NCI-H1694 treated with DMSO at 0.1 percent for 48 hours (cell line): Measurements from ENCODE around the gene ADRA2C.

Source experiments
- DNase-seq: peaks from one replicate; lab custom pipeline; 2025; lab: John Stamatoyannopoulos, UW

The ADRA2C gene

GRCh38 chr4:3766036-3766784 lies at the start of gene ADRA2C:
ADRA2C (plus strand) TSS chr4:3766385; CDS start chr4:3766607, 222 bp downstream.
- no peak for DNase-seq

DNA sequence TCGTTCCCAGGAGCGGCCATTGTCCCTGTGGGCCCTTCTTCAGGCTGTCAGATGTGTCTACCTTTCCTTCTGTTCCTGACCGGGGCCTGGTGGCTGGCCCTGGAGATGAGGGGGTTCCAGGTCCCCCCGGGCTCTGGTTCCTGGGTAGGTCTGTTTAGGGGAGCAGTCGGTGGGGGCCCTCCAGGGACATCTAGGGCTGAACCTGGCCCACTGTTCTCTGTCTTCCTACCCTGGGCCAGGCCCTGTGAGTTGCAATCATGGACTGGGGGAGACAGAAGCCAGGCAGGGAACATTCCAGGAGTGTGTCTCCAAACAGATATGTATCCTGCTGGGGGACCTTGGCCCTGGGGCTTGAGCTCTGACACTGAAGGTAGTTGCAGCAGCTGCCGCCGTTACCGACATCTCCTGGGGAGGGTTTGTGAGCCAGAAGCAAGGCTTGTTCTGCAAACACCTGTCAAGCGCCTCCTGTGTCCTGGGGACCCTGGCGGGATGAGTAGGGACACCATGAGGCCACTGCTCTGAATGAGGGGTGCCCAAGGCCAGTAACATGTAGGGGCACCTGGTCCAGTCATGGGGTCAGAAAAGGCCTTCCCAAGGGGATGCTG lies 49.5 kb upstream of the ADRA2C start:
- DNase-seq, result no peak

- no peak for DNase-seq
These were observed 48.9 kb upstream of the ADRA2C start for GRCh38 chr4:3717241-3717640.

DNA sequence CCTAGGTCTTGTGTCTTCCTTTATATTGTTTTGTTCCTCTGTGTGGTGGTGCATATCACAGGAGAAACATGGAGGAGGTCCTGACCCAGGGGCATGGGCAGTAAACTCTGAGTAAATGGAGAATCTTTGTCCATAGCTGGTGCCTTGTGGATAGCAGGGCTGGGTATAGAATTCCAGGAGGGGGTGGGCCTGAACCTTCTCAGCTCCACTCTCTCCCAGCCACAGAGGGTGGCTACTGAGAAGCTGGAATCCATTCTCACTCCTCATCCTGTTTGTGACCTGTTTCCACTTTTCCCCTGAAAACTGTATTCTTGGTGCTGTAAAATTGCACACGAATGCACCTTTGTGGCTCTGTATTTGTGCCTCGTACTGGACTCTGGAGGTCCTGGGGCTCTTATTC lies 47.7 kb upstream of the ADRA2C start:
- no peak for DNase-seq

DNA sequence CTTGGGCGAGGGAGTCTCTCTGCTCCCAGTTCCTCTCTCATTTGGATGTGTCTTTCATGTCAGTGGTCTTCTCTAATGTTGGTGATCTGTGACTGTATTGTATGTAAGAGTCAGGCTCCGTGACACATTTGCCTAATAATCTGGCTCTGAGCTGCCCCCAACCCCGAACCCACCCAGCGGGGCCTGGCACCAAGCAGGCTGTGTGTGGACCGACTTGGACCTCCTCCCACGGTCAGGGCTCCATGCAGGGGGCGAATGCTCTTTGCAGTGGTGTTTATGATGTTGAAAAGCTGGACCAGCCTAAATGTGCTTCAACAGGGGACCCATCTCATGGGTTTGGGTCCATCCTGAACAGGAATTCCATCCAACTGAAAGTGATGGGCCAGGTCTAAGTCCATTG lies 47.0 kb upstream of the ADRA2C start:
- DNase-seq, result no peak

DNA sequence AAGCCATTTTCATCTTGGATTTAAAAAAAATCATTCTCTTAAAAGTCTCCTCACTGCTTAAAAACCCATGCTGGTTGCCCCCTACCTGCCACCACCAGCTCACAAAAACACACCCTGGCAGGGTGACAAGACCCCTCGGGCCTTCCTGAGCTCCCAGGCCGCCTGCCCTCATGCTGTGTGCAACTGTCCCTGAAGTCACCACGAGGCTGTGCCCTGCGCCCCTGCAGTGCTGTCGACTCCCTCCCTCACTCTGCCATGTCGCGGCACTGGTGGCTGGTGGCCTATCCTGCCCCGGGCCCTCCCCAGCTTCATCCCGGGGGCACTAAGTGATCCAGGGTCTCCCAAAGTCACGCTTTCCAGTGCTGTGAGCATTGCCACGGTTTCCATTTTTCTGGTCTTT lies 46.3 kb upstream of the ADRA2C start:
- no peak for DNase-seq

DNA sequence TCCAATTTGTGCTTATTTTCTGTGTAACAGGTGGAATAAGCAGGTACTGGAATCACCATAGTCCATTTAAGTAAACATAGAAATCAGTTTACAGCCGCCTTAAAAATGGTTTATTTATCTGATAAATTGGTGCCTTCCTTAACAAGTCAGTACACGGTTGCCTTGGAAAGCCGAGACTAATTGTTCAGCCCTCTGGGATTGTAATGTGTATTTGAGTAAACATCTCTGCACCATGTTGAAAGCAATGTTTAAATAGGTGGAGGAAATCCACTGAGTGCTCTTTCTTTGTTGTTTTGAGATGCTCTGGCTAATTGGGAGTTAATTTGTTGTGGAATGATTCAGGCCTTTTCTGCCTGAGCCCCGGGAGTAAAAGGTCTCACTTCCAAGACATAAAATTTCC lies 45.7 kb upstream of the ADRA2C start:
- peak; percentile 42 for DNase-seq

GRCh38 chr4:3721186-3721585 lies 45.0 kb upstream of the ADRA2C start:
- DNase-seq, result peak; percentile 40

GRCh38 chr4:3721627-3722026 lies 44.6 kb upstream of the ADRA2C start:
- no peak for DNase-seq

GRCh38 chr4:3722446-3723231 lies 43.5 kb upstream of the ADRA2C start:
- DNase-seq, result no peak

DNA sequence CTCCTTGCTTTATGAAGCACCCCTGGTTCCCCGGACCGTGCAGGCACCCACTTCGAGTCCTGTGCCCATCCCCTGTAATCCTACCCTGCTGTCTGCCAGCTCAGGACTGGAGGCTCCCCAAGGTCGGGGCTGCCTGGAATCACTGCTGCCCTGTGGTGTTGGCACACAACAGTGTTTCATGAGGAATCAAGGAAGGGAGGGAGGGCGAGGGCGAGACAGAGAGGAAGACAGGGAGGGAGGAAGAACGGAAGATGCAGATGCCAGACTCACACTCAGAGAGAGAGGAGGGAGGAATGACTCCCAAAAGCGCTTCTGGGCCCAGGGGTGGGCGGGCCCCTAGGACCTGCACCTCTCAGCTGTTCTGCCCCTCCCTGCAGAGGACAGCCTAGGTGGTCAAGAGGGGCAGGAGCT lies 42.9 kb upstream of the ADRA2C start:
- DNase-seq, result no peak

DNA sequence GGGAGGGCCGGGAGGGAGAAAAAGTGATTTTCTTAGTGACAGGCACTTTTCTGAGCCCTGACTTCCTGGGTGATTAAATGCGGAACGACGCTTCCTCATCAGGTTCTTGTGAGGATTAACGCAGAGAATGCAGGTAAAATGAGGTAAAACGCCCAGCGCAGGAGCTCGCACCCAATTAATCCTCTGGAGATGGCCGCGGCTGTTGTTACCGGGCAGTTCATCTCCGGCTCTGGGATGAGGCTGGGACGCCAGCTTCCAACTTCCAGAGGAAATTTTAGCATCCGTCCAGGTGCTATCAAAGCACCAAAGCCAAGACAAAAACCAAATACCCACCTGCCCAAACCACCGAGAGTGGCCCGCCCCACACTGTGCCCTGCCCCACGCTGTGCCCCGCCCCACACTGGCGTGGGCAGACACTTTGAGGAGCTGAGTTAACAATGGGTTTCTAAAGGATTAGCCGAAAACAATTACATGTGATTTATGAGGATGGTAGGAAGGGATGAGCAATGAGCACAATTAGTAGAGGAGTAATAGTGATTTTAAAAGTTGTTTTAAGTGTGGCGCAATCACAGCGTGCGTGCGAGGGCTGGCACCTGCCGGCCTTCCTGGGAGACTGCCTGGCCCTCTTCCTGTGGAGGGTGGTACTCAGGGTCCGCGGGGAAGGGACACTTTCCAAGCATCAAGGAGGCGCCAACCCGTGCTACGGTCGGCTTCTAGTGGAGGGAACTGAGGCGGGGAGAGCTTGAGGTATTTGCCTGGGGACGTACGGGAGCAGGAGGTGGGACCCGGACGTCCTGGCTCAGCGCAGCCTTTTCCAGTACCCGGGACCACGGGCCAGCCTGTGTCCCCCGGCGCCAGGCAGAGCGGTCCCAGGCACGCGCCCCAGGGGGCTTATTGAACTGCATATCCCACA lies 41.6 kb upstream of the ADRA2C start:
- DNase-seq, result no peak

DNA sequence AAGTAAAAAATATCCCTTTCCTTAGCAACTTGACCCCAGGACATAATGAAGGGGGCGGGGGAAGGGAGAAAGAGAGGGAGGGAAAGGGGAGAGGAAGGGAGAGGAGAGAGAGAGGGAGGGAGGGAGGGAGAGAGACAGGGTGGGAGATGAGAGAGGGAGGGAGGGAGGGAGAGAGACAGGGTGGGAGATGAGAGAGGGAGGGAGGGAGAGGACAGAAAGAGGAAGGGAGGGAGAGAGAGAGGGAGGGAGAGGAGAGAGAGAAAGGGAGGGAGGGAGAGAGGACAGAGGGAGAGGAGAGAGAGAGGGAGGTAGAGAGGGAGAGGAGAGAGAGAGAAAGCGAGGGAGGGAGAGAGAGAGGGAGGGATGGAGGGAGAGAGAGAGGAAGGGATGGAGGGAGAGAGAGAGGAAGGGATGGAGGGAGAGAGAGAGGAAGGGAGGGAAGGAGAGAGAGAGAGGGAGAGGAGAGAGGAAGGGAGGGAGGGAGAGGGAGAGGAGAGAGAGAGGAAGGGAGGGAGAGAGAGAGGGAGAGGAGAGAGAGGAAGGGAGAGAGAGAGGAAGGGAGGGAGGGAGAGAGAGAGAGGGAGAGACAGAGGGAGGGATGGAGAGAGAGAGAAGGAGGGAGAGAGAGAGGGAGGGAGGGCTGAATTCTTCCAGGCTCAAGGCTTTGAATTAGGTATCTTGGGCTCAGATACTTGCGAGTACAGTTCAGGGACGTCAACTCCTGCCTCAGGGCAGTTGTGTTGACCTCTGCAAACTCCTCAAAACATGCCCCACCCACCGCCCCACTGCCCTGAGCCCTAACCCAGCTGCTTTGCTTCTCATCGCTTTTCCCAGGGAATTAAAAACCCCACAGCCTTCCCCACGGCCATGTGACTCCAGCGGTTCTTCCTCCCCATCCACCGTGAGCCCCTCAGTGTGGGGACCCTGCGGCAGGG lies 40.0 kb upstream of the ADRA2C start:
- DNase-seq, result no peak

DNA sequence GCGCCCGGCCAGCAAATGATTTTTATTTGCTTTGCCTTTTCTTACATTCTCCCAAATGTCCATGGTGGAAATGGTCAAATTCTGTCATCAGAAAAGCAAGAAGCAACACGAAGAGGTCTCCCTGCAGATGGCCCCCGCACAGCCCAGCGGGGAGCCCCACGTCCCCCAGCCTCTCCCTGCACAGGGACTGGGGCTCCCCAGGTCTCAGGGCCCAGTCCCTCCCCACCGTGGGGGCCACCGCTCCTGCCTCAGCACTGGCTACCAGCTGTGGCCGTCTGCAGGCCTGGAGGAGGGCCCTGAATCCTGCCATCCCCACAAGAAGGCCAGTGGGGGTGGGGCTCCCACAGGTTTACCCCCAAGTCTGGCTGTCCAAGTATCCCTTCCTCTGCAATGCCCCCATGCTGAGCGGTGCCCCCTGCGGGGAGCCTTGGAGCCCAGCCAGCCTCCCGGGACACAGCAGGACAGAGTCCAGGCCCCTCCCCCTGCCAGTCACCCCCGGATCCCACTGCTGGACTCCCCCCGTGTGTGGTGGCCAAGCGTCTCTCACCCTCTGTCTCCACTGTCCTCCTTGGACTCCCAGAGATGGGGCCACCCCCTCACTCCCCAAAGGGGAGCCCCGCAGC lies 38.2 kb upstream of the ADRA2C start:
- no peak for DNase-seq

DNA sequence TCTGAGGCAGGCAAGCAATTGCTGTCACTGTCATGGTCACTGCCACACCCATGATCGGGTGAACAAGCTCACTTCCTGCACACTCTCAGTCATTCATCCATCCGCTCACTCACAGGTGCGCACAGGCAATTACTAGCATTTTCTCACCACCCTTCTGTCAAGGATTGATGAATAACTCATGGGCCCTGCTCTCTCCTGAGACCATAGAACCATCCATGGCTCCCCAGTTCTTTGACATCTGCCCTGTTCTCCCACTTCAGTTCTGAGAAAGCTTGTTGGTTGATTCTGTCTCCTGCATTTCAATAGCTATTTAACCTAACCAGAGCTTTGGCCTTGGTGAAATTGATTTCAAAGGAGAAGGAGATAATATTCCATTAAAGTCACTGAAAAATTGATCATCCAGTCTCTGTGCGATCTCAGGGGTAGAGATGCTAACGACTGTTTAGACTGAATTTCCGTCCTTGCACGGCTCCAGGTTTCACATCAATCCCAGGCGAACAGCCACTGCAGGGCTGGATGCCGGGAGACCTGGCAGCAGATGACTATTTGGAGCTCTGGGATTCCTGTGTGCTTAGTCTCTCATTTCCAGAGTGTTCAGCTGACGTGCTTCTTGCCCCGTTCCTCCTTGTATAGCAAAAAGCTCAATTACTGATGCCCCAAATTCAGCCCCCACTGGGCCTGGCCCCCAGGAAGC lies 36.9 kb upstream of the ADRA2C start:
- DNase-seq, result peak; percentile 8

GRCh38 chr4:3729882-3730226 lies 36.3 kb upstream of the ADRA2C start:
- no peak for DNase-seq

GRCh38 chr4:3730422-3731190 lies 35.6 kb upstream of the ADRA2C start:
- DNase-seq, result peak; percentile 49

- no peak for DNase-seq
These were observed 33.8 kb upstream of the ADRA2C start for GRCh38 chr4:3732076-3733028.
